ENCODE data around the gene UBXN6.

The UBXN6 gene, protein sequence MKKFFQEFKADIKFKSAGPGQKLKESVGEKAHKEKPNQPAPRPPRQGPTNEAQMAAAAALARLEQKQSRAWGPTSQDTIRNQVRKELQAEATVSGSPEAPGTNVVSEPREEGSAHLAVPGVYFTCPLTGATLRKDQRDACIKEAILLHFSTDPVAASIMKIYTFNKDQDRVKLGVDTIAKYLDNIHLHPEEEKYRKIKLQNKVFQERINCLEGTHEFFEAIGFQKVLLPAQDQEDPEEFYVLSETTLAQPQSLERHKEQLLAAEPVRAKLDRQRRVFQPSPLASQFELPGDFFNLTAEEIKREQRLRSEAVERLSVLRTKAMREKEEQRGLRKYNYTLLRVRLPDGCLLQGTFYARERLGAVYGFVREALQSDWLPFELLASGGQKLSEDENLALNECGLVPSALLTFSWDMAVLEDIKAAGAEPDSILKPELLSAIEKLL

DNA sequence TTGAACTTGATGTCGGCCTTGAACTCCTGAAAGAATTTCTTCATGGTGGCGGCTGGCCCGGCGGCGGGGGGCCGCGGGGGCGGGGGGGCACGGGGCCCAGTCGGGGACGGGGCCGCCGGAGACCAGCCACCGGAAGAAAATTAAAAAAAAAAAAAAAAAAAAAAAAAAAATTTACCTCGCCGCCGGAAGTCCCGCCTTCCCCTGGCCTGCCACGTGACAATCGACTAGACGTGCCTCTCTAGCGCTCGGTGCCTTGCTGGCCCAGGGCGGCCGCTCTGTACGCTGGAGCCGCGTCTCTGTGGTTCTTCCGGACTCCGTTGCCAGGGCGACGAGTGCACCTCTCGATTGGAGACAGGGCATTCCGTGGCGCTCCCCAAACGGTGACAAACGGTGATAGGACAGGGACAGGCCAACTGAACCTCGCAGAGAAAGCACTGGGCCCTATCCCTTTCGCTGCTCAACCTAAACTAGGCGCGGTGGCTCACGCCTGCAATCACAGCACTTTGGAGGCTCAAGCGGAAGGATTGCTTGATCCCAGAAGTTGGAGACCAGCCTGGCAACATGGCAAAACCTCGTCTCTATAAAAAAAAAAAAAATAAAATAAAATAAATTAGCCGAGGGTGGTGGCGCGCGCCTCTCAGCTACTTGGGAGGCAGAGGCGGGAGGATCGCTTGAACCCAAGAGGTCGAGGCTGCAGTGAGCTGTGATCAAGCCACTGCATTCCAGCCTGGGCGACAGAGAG is at the start of gene UBXN6:
UBXN6 (minus strand) TSS at position 141 of the 742 bp plus-strand sequence; CDS start at position 44, 97 bp downstream.
- no peak for FAIRE-seq
- TF ChIP-seq POLR2A (IDR thresholded peaks at IDR 0.05; ENCODE audit: low read depth, low read length), result peak; percentile 23; the same call in 1 of the 2 replicates

DNA sequence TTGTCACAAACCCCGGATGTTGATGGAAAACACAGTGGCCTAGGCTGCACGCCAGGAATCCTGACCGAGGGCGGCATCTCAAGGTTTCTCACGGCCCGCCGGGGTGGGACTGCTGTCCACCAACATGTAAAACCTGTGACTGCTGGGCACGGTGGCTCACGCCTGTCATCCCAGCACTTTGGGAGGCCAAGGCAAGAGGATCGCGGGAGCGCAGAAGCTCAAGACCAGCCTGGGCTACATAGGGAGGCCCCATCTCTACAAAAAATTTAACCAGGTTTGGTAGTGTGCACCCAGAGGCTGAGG is 49.5 kb upstream of the UBXN6 start:
- no peak for FAIRE-seq
- DNase-seq (ENCODE audit: insufficient read length, low spot score), result no peak
- TF ChIP-seq POLR2A (IDR thresholded peaks at IDR 0.05; ENCODE audit: low read depth, low read length), result no peak

More for the DNA sequence above, at the start of gene UBXN6:
- peak; percentile 94 for DNase-seq (ENCODE audit: insufficient read length, low spot score)

DNA sequence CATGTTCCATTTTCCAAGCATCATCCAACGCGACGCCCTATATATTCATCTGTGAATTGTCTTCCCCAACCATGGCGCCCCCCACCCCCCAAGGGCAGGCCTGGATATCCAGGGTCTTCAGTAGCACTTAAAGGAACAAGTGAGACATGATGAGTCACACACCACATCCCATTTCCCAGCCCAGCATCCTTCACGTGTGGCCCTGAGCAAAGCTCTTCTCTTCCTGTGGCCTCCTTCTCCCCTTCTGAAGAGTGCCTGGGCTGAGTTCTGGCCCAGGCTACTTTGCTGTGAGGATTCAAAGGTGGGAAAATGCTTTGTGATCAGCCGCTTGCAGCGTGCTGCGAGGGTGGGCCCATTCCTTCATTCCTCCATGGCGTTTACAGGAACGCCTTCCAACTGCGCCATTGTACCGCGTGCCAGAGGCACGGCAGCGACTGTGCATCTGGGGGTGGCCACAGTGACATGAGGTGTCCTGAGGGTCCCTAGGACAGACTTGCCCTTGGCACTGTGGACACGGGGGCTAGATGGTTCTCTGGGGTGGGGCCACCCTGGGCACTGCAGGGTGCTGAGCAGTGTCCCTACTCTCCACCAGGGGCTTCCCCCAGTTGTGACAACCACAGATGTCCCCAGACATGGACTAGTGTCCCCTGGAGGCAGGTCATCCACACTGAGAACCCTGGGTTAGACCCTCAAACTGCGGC is 49.0 kb upstream of the UBXN6 start:
- TF ChIP-seq POLR2A (IDR thresholded peaks at IDR 0.05; ENCODE audit: low read depth, low read length), result no peak
- FAIRE-seq (peak; percentile 38), DNase-seq (ENCODE audit: insufficient read length, low spot score) (peak; percentile 53)

DNA sequence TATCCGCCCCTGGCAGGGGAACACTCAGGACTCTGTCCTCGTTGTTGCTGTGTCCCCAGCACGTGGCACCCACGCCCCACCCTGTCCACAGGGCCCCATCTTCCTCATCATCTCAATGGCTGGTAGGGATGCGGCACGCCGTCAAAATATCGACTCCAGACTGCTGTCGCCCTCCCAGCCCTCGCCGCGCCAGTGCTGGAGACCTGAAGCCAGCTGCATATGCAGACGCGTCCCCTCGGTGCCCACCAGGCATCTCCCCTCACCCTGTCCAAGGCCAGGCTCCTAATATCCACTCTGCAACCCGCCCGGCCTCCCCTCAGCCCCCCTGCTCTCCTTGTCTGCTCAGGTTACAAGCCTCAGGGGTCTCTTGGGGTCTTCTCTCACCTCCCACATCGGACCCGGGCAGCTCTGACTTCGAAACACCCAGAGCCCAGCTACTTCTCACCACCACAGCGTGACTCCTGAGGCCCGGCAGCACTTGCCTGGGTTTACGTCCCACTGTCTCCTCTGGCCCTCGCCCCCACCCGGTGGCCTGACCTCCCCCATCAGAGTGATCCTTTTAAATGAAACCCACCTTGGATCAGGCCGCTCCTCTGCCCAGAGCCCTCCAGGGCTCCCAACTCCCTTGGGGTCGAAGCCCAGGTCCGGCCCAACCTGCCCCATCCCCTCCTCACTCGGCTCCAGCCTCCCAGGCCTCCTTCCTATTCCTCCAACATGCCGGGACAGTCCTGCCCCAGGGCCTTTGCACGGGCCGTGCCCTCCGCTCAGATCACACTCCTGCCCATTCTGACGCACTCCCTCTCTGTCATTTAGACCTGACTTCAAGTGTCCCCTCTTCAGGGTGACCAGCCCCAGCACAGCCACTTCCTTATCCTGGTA is 48.2 kb upstream of the UBXN6 start:
- FAIRE-seq (no peak), DNase-seq (ENCODE audit: insufficient read length, low spot score) (no peak)
- TF ChIP-seq POLR2A (IDR thresholded peaks at IDR 0.05; ENCODE audit: low read depth, low read length), result no peak

DNA sequence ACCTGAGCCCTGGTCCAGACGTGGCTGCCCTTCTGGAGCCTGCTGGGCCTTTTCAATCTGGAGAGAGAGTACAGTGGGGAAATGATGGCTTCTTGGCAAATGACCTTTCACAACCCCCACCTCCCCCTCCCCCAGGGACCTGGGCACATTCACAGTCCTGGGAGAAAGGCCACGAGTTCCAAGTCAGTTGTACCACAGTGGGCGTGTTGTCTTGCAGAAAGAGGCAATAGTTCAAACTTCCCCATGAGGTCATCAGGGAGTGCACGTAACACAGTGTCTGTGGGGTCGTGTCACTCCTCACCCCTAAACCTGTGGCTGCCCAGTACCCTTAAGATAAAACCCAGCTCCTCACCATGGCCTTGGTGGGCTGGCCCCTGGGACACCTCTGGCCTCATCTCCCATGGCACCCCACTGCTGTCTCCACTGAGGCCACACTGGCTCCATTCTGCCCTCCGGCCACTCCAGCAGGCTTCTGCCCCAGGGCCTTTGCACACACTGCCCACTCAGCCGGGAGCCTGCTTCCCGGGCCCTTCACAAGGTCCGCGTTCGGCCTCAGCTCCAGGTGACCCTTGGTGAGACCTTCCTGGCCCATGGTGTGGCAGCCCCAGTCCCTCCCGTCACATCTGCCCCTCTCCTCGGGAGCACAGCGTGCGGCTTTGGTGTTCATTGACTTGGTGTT is 47.4 kb upstream of the UBXN6 start:
- no peak for TF ChIP-seq POLR2A (IDR thresholded peaks at IDR 0.05; ENCODE audit: low read depth, low read length)
- FAIRE-seq (no peak), DNase-seq (ENCODE audit: insufficient read length, low spot score) (no peak)

DNA sequence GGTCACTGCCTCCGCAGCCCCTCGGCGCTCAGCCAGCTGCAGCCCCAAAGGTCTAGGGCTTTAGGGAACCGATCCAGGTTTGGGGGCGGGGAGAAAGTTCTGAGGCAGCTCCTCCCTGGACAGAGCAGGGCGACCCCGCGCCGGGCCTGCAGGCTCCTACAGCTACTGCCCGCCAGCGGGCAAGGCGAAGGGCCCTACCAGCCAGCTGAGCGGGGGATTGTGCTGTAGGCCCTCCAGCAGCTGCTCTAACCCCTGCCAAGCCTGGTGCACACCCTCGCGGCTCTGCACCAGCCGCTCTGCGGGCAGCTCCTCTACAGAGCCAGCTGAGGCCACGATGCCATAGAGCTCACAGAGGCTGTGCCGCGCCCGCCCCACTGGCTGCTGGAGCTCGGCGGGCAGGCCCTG is 46.7 kb upstream of the UBXN6 start:
- no peak for DNase-seq (ENCODE audit: insufficient read length, low spot score)
- TF ChIP-seq POLR2A (IDR thresholded peaks at IDR 0.05; ENCODE audit: low read depth, low read length), result no peak
- FAIRE-seq, result no peak

DNA sequence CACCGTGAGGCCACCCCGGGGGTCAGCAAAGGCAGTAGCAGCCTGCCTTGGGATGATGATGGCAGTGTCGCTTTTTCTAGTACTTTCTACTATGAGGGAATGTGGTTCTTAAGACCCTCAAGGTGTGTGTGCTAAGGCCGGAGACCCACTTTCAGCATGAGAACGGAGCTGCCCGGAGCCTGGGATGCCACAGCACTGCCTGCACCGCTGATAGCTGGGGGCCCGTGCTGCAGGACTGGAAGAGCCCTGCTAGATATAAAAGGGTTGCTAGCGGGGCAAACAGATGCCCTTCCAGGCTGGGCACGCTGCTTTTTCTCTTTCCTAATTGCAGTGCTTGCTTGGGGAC is 46.2 kb upstream of the UBXN6 start:
- DNase-seq (ENCODE audit: insufficient read length, low spot score), result no peak
- no peak for TF ChIP-seq POLR2A (IDR thresholded peaks at IDR 0.05; ENCODE audit: low read depth, low read length)
- no peak for FAIRE-seq

DNA sequence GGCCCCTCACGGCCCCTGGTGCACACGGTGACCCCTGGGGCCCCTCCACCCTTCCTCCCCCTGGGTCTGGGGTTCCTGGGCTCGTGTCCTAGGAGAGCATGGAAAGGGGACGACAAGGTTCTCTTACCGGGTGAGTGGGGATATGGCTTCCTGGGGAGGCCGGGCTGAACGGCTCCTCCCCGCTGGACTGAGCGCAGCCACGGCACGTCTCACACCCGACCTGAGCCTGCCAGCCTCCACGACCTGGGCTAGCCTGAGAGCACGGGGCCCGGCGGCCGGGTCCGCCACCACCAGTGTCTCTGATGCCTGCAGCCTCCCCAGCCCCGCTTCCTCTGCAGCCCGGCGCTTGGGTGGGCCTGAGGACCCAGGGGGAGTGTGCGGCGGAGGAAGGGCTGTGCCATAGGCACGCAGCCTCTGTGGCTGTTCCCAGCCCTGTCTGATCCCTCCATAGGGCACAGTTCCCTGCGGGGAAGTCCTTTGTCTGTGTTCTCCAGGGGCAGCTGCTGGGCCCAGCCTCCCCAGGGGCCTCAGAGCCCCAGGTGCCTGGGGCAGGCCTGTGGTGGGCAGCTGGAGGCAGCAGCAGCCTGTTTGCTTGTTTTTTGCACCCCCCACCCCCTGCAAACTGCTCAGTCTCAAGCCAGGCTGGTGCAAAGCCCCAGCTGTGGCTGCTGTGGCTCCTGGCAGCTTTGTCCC is 45.7 kb upstream of the UBXN6 start:
- DNase-seq (ENCODE audit: insufficient read length, low spot score) (no peak), FAIRE-seq (no peak)
- TF ChIP-seq POLR2A (IDR thresholded peaks at IDR 0.05; ENCODE audit: low read depth, low read length), result no peak

DNA sequence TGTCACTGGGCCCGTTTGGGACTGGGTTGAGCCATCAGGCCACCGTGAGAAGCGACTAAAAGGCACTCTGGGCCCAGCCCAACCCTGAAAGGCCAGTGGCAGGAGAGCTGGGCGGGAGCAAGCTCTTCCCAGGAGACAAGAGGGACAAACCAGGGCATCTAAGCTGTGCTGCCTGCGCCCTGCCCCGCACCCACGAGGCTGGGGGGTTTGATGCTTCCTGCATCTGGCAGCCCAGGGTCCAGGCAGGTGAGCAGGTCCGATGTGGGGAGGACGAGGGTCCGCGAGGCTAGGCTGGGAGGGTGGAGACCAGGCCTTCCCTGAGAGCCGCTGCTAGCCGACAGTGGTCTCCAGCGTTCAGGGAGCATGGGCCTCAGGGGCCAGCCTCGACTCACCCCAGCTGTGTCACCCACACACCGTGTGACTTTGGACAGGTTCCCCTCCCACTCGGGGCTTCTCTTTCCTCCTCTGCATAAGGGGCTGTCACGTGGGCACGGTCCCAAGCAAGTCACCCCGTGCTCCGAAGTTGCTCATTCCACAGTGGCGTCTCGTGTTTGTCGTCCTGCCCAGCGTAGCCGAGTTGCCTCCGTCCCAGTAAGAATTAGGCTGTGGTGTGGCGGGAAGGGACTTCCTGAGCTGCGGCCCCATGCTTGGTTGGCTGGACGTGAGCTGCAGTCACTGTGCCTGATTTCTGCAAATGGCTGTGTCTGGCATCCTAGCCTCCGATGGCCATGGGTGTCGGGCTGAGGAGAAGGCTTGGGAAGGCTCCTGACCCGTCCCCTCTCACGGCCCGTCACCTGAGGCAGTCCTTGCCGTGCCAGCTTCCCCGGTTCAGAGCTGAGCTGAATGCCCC is 44.9 kb upstream of the UBXN6 start:
- no peak for DNase-seq (ENCODE audit: insufficient read length, low spot score)
- no peak for FAIRE-seq
- no peak for TF ChIP-seq POLR2A (IDR thresholded peaks at IDR 0.05; ENCODE audit: low read depth, low read length)

DNA sequence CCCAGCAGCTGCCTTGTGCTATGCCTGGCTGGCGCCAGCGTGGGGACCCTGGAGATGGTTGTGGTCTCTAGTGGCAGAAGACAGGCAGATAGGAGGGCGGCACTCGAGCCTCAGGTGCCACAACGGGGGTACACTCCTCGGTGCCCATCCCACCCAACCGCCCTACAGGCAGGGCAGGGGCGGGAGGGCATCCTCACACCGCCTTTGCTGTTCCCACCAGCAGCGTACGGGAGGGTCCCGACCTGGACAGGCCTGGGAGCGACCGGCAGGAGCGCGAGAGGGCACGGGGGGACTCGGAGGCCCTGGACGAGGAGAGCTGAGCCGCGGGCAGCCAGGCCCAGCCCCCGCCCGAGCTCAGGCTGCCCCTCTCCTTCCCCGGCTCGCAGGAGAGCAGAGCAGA is 44.1 kb upstream of the UBXN6 start:
- TF ChIP-seq POLR2A (IDR thresholded peaks at IDR 0.05; ENCODE audit: low read depth, low read length), result no peak
- no peak for FAIRE-seq
- DNase-seq (ENCODE audit: insufficient read length, low spot score), result no peak

DNA sequence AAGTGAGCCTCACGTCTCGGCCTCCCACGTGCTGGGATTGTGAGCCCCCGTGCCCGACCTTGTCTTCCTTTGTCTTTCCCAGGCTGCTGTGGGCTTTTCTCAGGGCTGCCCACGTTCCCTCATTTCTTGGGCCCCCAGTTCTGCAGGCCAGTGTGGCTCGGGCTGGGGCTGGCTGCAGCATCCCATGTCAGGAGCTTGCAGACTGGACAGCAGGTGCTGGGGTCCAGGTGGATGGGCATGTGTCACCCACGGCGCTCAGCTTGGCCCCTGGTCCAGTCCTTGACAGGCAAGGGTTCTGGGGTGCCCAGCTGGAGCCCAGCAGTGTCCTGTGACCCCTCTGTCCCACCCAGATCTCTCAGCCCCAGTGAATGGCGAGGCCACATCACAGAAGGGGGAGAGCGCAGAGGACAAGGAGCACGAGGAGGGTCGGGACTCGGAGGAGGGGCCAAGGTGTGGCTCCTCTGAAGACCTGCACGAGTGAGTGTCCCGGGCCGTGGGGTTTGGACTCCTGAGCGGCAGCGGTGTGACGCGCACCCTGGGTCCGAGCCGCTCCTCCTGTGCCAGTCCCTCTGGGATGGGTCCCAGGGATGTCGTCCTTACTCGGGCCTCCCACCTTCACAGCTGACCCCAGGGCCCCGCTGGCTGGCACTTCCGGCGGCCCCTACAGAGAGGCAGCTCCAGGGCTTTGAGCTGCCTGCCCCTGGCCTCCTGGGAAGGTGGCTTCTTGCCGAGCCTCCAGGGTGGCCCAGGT is 43.4 kb upstream of the UBXN6 start:
- TF ChIP-seq POLR2A (IDR thresholded peaks at IDR 0.05; ENCODE audit: low read depth, low read length), result no peak
- FAIRE-seq (no peak), DNase-seq (ENCODE audit: insufficient read length, low spot score) (no peak)

Data from H54 (cell line).